Measurements from ENCODE around the gene EMD. TPM values are rescaled to one million over a fixed set of nuclear protein-coding genes. Genes with fewer than 3 reads are reported as not detected.

Gene EMD
- total and polyA plus RNA-seq, 12 donors: 7.7 to 95.2 (median 52.6) TPM

Small RNA genes lying within 50 kb of the gene (small RNA-seq; reads per million reads assigned to genes)
- gene SNORA70: 0 reads per million in 2 donors

Other genes starting within 250 kb of the EMD start
- not detected for gene OPN1LW, start 235.1 kb upstream of the EMD start, total RNA-seq
- gene OPN1LW, start 235.1 kb upstream of the EMD start, polyA plus RNA-seq: not detected
- not detected for gene OPN1MW, start 196.7 kb upstream of the EMD start, total RNA-seq
- not detected for gene OPN1MW, start 196.7 kb upstream of the EMD start, polyA plus RNA-seq
- gene OPN1MW2, start 159.5 kb upstream of the EMD start, total RNA-seq: not detected
- gene OPN1MW2, start 159.5 kb upstream of the EMD start, polyA plus RNA-seq: not detected
- not detected for gene OPN1MW3, start 121.7 kb upstream of the EMD start, total RNA-seq
- not detected for gene OPN1MW3, start 121.7 kb upstream of the EMD start, polyA plus RNA-seq
- under 1 TPM in 1 of 9 donors, not detected in 8; 0.18 TPM for gene TEX28, start 84.2 kb upstream of the EMD start, total RNA-seq
- under 1 TPM in 1 of 3 donors, not detected in 2; 0.07 TPM for gene TEX28, start 84.2 kb upstream of the EMD start, polyA plus RNA-seq
- gene TKTL1, start 83.5 kb upstream of the EMD start, total RNA-seq: 1 to 10 TPM in 1 of 9 donors, under 1 TPM in 4, not detected in 4; 0.16 to 1.1 (median 0.56) TPM
- under 1 TPM in 1 of 3 donors, not detected in 2; 0.31 TPM for gene TKTL1, start 83.5 kb upstream of the EMD start, polyA plus RNA-seq
- gene FLNA, start 4.7 kb upstream of the EMD start, total RNA-seq: 100 to 1,000 TPM in 8 of 9 donors, 10 to 100 TPM in 1; 57.0 to 979 (median 499) TPM
- 100 to 1,000 TPM; 169 to 861 (median 612) TPM for gene FLNA, start 4.7 kb upstream of the EMD start, polyA plus RNA-seq
- gene RPL10, start 19.1 kb downstream of the EMD start, total RNA-seq: 1,000 to 10,000 TPM in 8 of 9 donors, 100 to 1,000 TPM in 1; 626 to 5,287 (median 2,456) TPM
- 1,000 to 10,000 TPM; 1,725 to 3,645 (median 2,430) TPM for gene RPL10, start 19.1 kb downstream of the EMD start, polyA plus RNA-seq
- 100 to 1,000 TPM in 1 of 9 donors, 10 to 100 TPM in 7, 1 to 10 TPM in 1; 9.3 to 101 (median 47.8) TPM for gene DNASE1L1, start 30.0 kb downstream of the EMD start, total RNA-seq
- 10 to 100 TPM; 17.2 to 48.0 (median 42.7) TPM for gene DNASE1L1, start 30.0 kb downstream of the EMD start, polyA plus RNA-seq
- gene TAFAZZIN, start 32.2 kb downstream of the EMD start, total RNA-seq: 10 to 100 TPM; 15.0 to 47.1 (median 26.4) TPM
- gene TAFAZZIN, start 32.2 kb downstream of the EMD start, polyA plus RNA-seq: 100 to 1,000 TPM in 2 of 3 donors, 1 to 10 TPM in 1; 8.6 to 142 (median 103) TPM
- 100 to 1,000 TPM in 6 of 9 donors, 10 to 100 TPM in 3; 68.8 to 170 (median 135) TPM for gene ATP6AP1, start 49.4 kb downstream of the EMD start, total RNA-seq
- 100 to 1,000 TPM in 1 of 3 donors, 10 to 100 TPM in 2; 55.4 to 133 (median 56.8) TPM for gene ATP6AP1, start 49.4 kb downstream of the EMD start, polyA plus RNA-seq
- 100 to 1,000 TPM in 8 of 9 donors, 10 to 100 TPM in 1; 85.6 to 142 (median 112) TPM for gene GDI1, start 57.9 kb downstream of the EMD start, total RNA-seq
- 100 to 1,000 TPM; 155 to 287 (median 216) TPM for gene GDI1, start 57.9 kb downstream of the EMD start, polyA plus RNA-seq
- gene FAM50A, start 64.8 kb downstream of the EMD start, total RNA-seq: 10 to 100 TPM; 25.1 to 74.5 (median 51.1) TPM
- 100 to 1,000 TPM; 104 to 451 (median 241) TPM for gene FAM50A, start 64.8 kb downstream of the EMD start, polyA plus RNA-seq
- gene PLXNA3, start 79.0 kb downstream of the EMD start, total RNA-seq: 10 to 100 TPM in 7 of 9 donors, 1 to 10 TPM in 2; 2.1 to 46.3 (median 12.1) TPM
- 10 to 100 TPM; 22.3 to 83.6 (median 27.4) TPM for gene PLXNA3, start 79.0 kb downstream of the EMD start, polyA plus RNA-seq
- gene LAGE3, start 100.0 kb downstream of the EMD start, total RNA-seq: 100 to 1,000 TPM in 1 of 9 donors, 10 to 100 TPM in 8; 22.5 to 101 (median 52.6) TPM
- gene LAGE3, start 100.0 kb downstream of the EMD start, polyA plus RNA-seq: 10 to 100 TPM; 11.3 to 24.0 (median 12.0) TPM
- 10 to 100 TPM; 36.4 to 95.6 (median 56.3) TPM for gene UBL4A, start 107.3 kb downstream of the EMD start, total RNA-seq
- gene UBL4A, start 107.3 kb downstream of the EMD start, polyA plus RNA-seq: 10 to 100 TPM; 18.3 to 31.1 (median 23.6) TPM
- 10 to 100 TPM; 19.6 to 33.4 (median 28.5) TPM for gene SLC10A3, start 111.3 kb downstream of the EMD start, total RNA-seq
- 10 to 100 TPM in 2 of 3 donors, 1 to 10 TPM in 1; 8.7 to 24.2 (median 23.2) TPM for gene SLC10A3, start 111.3 kb downstream of the EMD start, polyA plus RNA-seq
- 10 to 100 TPM; 42.9 to 77.1 (median 50.9) TPM for gene FAM3A, start 136.9 kb downstream of the EMD start, total RNA-seq
- gene FAM3A, start 136.9 kb downstream of the EMD start, polyA plus RNA-seq: 100 to 1,000 TPM in 1 of 3 donors, 10 to 100 TPM in 2; 13.5 to 115 (median 92.8) TPM
- 100 to 1,000 TPM in 5 of 9 donors, 10 to 100 TPM in 4; 22.1 to 124 (median 102) TPM for gene G6PD, start 167.6 kb downstream of the EMD start, total RNA-seq
- gene G6PD, start 167.6 kb downstream of the EMD start, polyA plus RNA-seq: 10 to 100 TPM; 41.6 to 93.6 (median 78.0) TPM
- gene IKBKG, start 168.3 kb downstream of the EMD start, total RNA-seq: 10 to 100 TPM; 12.5 to 47.5 (median 29.8) TPM
- 10 to 100 TPM in 2 of 3 donors, 1 to 10 TPM in 1; 9.6 to 39.1 (median 36.1) TPM for gene IKBKG, start 168.3 kb downstream of the EMD start, polyA plus RNA-seq
- gene CTAG1A, start 205.8 kb downstream of the EMD start, total RNA-seq: not detected
- gene CTAG1A, start 205.8 kb downstream of the EMD start, polyA plus RNA-seq: under 1 TPM in 1 of 3 donors, not detected in 2; 0.34 TPM
- gene CTAG1B, start 240.0 kb downstream of the EMD start, total RNA-seq: not detected
- gene CTAG1B, start 240.0 kb downstream of the EMD start, polyA plus RNA-seq: under 1 TPM in 1 of 3 donors, not detected in 2; 0.57 TPM